Activated naive CD4-positive, alpha-beta T cell treated with anti-CD3 and anti-CD28 coated beads, Interleukin-2, amount 50 U/mL, for 16 hours (primary cell): ENCODE measurements around the gene FGD3.
A peak's percentile ranks its signal among the peaks of the same experiment; 100 is the strongest.
"Not testable (repeated sequence)": the region's sequence is repeated elsewhere in the genome, so short reads cannot be mapped to it uniquely, and the experiment has no call there.

ENCODE experiments used
- DNase-seq: peaks from one replicate; pipeline ENCODE4 v3.0.0-alpha.2; 2020

The FGD3 gene, protein sequence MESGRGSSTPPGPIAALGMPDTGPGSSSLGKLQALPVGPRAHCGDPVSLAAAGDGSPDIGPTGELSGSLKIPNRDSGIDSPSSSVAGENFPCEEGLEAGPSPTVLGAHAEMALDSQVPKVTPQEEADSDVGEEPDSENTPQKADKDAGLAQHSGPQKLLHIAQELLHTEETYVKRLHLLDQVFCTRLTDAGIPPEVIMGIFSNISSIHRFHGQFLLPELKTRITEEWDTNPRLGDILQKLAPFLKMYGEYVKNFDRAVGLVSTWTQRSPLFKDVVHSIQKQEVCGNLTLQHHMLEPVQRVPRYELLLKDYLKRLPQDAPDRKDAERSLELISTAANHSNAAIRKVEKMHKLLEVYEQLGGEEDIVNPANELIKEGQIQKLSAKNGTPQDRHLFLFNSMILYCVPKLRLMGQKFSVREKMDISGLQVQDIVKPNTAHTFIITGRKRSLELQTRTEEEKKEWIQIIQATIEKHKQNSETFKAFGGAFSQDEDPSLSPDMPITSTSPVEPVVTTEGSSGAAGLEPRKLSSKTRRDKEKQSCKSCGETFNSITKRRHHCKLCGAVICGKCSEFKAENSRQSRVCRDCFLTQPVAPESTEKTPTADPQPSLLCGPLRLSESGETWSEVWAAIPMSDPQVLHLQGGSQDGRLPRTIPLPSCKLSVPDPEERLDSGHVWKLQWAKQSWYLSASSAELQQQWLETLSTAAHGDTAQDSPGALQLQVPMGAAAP

DNA sequence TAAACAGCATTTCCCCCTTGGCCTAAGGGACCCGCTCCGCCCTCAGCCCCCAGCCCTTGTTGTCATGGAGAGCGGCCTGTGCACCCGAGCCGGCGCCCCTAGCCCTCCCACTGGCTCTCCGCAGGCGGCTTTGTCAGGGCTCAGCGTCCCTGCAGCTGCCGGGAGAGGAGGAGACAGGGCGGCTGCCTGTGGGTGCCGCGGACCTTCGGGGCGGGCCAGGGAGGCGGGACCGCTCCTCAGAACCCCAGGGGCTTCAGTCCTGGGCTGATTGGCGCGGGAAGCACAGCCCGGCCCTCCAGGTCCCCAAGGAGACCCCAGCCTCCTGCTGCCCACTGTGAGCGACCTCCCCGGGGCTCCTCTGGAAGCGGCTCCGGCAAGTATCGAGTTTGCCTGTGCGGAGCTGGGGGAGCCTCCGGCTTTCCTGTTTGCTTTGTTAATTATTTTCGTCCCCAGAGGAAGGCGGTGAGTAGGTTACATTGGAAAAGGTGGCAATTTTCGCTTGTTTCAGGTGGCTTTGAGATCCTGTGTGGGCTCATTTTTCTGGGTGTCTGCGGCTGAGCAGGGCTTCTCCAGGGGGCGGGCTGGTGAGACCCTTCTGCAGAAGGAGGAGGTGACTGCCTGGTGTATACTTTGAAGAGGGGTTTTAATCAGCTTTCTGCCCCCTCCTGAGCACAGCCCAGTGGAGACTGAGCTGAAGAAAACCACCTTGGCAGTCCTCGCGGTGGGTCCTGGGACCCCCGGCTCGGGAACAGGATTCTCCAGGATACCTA, at the start of gene FGD3:
Gene FGD3 (plus strand): TSS at position 256 of the 770 bp plus-strand sequence. CDS start 28,734 bp downstream, outside the sequence.
- peak; percentile 55 for DNase-seq

DNA sequence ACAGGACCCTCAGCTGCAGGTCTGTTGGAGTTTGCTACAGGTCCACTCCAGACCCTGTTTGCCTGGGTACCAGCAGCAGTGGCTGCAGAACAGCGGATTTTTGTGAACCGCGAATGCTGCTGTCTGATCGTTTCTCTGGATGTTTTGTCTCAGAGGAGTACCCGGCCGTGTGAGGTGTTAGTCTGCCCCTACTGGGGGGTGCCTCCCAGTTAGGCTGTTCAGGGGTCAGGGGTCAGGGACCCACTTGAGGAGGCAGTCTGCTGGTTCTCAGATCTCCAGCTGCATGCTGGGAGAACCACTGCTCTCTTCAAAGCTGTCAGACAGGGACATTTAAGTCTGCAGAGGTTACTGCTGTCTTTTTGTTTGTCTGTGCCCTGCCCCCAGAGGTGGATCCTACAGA, 42.2 kb upstream of the FGD3 start:
- not testable (repeated sequence) for DNase-seq

DNA sequence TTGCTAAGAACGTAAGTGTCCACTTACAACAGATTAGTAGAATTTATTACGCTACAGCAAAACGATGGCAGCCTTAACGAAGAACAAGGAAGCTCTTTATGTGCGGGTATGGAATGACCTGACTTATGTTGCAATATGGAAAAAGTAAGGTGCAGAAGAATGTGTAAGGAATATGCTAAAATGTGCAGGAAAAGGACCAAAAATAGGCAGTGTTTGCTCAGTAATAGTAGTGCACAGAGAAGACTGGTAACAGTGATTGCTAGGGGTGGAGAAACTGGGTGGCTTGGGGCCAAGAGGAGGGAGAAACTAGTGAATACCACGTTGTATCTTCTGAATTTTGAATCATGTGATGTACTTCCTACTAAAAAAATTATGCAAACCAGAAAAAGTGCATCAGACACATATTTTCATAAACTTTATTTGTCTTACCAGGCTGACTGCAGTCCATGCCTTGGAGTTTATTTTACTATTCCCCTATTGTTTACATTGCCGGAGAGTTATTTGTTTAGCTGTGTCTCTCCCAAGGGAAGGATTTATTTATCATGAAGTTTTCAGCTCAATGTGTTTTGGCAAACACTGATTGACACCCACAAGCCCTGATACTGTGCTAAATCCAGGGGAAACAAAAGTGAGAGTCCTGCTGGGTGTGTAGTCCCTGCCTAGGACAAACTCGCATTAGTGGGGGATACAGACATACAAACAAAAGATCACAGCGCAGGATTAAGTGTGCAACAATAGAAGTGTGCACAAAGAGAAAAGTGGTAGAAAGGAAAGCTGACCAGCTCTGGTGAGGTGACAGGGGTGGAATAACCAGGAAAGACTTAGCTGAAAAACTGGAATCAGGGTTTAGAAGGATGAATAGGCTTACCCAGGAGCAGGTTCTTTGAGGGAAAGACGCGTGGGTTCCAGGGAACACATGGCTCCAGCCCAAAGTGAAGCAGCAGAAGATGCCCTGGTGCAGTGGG, 35.5 kb upstream of the FGD3 start:
- no peak for DNase-seq

DNA sequence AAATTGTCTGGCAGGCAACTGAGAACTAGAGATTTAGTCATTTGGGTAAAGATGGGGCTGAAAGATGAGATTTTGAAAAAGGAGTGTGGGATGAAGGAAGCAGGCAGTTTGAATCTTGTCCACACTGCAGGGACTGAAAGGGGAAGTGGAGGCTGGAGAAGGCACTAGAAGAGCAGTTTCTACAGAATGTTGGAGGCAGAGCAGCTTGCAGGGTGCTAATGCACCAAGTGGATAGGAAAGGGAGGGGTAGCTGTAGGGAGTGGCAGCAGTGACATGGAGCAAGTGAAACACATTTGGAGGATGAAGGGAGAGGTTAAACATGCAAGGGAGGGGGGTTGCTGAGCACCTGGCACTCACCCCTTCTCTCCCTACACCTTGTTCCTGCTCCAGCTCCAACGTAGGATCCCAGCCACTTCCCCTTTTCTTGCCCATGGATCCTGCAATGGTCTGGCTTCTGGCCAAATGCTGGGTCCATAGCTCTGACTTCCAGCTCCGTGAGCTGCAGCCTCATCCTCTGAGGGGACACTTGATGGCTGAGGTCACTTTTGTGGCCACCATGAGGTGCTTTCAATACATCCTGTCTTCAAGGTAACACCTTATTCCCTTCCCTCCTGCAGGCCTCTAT, 30.0 kb upstream of the FGD3 start:
- DNase-seq = no peak

DNA sequence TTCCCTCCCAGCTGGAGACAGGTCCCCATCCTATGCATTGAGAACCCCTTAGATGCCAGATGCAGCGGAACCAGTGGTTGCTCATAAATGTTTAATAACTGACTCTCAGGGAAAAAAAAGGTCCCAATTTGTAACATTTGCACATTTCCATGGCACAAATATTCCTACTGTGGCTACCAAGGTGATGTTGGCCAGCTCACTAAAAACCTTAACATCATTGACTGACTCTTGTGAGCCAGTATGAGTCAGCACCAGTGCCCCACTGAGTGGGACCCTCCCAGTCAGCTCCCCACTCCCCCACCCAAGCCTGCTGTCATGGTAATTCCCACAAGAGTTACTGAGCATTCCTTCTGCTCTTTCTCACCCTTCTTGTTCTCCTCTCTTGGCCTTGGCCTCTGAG, 26.9 kb upstream of the FGD3 start:
- DNase-seq = no peak

DNA sequence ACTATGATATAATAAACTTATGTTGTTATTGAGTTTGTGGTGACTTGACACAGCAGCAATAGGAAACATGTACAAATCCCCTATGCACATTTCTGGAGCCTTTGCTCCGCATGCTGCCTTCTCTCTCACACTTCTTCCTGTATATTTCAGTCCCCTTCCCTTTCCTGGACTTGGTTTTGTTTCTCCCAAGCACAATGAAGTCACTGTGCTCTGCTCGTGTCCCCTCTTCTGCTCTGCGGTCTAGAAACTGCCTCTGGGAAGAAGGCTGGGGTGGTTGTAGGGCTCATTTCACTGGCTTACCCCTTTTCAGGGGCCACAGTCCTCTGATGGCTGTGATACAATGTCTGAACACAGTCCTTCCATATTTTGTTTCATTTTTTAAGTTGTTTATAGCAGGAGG, 15.7 kb upstream of the FGD3 start:
- DNase-seq = no peak

DNA sequence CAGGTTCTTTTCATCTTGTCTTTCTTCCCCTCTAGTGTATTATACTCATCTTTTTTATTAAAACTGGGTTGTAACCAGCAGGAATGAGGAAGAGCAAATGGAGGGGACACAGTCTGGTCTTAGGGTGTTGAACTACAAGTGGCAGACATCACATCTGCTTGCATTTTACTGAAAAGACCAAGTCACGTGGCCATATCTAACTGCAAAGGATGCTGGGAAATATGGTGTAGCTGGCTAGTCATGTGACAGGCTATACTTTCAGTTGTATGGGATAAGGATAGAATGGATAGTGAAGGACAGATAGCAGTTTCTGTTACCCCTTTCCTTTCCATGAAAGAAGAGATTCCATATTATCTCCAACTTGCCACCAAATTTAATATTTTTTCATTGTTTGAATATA, 13.0 kb upstream of the FGD3 start:
- no peak for DNase-seq

DNA sequence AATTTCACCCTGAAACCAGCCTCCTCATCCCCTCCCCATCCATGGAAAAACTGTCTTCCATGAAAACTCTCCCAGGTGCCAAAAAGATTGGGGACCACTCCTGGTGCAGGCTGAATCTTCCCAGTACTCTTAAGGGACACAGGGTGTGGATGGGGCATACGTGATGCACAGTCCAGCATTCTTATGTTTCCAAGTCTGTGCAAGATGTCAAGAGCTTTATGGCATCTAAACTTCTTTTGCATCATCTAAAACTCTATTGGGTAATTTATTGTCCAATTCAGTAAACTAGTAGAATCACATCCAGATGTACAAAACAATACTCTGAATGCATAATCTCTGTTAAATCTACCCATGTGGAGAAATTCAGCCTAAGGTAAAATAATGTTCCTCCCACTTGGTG, 9.3 kb upstream of the FGD3 start:
- no peak for DNase-seq

DNA sequence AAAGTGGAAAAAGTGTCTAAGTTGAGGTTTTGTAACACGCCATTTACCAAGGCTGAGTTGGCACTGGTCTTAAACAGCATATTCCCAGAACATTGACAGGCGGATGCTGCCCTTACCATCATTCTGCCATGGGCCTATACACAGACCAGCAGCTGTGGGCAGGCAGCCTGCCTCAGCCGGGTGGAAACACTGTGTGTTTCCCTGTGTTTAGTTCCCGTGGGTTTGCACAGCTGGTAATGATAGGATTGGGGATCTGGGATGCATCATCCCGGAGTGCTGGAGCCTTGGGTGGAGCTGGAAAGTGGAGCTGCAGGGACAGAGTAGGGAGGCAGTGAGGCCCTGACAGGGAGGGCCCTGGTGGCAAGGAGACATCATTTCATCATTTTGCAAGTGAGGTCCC, 5.5 kb upstream of the FGD3 start:
- no peak for DNase-seq

DNA sequence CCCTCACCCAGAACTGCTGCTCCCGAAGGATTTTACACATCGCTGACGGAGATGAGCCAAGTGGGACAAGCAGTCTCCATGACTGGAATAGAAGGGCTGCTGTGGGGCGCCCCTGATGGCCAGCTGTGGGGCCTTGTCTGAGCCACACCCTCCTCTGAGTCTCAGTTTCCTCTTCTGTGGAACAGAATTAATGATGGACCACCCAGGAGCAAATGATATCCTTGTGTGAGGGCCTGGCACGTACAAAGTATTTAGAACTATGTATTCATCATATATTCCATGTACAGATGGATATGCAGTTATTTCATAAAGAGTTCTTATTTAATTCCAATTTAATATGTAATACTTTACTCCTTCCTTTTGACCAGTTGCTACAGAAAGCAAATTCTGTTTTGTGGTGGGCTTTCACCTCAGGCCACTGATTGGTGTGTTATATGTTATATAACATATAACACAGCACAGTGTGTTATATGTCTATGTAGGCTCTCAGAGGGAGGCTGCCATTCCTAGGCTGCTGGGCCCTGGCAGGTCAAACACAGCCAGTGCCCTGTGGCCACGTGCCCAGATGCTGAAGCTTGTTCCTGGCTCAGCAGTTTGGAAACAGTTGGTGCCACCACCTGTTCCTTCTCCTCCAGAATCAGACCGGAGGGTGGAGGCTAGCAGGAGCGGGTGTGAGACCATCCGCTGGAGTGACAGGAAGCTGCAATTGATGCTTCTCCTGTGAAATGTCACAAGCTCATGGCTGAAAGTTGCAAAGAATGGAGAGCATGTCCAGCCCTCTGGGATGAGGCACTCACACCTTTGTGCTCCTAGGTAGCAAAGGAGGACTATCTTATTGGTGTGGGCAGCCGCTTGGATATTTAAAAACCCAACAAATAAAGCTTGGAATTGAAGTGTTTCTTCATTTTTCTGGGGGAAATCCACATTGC, 4.4 kb upstream of the FGD3 start:
- no peak for DNase-seq

DNA sequence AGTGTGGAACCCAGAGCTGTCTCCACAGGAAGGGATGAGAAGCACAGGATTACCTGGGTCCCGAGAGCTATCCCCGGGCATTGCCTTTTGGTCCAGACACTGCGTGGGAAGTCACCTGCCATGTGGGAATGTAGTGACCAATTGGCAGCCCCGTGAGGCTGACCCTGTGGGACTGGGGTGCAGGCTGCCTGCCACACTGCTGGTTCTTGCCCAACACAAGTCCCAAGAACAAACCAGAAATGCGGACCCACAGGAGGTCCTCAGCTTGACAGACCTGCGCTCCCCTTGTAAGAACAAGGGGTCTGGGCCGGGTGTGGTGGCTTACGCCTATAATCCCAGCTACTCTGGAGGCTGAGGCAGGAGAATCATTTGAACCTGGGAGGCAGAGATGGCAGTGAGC, 2.4 kb upstream of the FGD3 start:
- DNase-seq = no peak

DNA sequence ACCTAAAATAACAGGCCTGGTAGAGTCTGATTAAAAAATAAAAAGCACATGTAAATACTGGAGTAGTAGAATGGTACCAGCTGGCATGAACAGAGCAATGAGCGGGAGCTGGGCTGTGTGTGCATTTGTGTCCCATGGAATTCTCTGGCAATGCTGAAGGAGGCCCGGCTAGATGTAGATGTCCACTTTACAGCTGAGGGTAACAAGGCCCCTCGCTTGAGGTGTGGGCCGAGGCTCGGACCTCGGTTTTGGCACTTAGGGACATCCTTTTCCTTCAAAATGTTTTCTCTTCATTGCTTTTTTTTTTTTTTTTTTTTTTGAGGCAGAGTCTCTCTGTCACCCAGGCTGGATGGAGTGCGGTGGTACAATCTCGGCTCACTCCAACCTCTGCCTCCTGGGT, 1.5 kb upstream of the FGD3 start:
- DNase-seq = no peak

DNA sequence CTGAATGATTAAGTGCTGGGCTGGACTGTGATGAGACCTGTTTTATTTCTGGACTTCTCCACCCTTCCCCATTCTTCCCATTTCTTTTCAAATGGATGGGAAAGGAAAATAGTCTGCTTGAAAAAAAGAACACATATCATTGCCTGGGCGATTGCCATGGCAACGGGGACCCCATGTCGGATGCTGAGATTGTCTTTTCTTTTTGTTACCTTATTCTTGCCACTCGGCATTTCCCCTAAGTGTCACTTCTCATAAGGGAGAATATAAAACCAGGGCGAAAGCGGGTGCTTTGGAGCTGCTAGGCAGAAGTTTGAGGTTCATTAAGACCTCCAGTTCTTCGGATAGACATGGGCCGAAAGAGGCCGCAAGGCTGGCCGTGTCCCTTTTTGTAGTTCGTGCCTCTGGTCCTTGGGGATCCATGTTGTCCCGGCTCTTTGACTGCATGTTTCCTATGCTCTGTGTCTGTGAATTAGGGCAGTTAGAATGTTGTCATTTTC, 763 bp downstream of the FGD3 start:
- no peak for DNase-seq

DNA sequence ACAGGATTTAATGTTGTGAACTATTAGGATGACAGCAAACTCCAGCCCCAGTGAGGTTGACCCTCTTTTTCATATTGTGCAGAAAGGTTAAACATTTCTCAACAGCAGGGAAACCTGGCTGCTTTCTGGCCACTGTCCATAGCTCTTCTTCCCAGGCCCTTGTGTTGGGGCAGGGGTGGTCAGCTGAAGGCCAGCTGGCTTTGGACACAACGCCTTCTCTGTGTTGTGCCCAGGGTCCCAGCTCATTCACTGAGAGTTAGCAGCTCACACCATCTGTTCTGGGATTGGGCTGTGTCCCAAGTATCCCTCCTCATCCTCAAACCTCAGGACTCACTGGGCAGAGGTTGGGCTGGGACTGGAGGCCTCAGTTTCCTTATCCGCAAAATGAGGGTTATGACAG, 1.3 kb downstream of the FGD3 start:
- DNase-seq = no peak

DNA sequence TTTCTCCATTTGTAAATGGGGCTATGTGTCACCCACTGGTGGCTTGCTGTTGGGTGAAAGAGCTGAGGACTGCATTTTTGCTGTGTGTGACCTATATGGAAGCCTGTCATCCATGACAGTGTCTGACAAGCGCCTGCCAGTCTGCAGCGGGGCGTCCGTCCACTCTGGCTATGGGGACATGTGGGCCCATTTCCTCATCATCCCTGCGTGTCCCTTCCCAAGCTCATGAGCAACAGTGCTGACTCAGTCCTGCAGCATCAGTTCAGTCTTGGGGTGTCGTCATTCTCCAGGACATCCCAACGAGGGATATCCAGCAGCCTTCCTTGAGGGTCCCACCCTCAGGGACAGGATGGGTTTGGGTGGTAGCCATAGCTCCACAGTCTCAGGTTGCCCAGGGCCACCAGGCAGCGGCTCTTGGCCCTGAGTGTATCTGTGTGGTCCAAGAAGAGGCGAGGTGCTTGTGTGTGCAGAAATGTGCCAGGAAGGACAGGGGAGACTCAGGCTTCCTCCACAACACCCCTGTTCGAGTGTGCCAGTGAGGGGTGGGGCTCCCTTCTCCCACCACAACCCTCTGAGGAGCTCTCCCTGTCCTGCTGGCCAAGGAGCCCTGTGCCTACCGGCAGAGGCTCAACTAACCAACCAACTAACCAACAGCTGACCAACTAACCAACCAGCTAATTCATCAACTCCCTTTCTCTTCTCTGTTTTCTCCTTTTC, 2.1 kb downstream of the FGD3 start:
- DNase-seq = no peak

DNA sequence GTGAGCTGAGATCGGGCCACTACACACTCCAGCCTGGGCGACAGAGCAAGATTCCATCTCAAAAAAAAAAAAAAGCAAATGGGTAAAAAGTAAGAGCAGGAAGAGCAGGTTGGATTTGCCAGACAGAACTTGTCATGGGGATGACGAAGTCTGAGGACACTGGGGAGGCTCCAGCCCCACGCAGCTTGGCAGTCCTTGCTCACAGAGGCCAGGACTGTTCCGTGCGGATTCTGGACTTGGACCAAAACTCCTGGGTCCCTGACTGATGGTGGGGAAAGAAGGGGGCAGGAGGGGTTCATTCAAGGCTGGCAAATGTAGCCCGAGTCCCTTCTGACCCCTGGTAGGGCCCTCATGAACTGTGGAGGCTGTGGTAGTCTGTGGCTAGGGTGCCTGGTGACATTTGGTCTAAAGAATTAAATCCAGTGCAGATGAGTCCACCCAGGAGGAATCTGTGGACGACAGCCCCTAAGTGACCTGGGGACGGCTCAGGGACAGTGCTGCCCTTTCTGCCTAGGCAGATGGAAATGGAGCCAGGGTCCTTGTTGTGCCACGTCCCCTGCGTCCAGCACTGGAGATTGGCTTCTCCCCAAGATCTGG, 3.1 kb downstream of the FGD3 start:
- DNase-seq = no peak

DNA sequence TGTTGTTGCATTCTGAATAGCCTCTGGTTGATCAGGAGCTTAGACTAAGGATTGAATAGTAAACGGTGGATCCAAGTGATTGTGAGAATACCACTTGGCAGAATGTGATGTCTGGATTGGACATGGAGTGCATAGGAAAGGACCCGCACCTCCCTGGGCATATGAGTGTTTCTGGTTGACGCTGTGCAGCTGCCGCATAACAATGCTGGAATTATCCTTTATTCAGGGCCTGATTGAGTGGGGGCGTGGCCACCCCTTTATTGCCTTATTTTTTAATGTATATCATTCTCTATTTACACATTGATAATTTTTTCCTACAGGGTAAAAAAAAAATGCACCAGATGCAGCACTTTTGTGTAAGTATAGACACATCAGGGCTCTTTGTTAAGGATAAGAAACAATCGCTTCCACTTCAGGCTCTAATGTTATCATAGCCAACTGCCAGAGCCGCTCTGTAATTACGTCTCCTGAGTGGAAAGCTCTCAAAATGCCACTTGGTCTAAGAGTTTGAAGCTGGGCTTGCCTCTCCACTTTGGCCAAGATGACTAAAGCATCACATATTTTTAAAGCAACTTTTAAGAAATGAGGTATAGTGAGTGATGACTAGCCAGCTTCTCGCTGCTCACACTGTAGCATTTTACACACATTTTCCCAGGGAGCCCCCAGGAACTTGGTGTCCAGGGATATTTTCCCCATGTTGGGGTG, 5.7 kb downstream of the FGD3 start:
- DNase-seq = no peak

DNA sequence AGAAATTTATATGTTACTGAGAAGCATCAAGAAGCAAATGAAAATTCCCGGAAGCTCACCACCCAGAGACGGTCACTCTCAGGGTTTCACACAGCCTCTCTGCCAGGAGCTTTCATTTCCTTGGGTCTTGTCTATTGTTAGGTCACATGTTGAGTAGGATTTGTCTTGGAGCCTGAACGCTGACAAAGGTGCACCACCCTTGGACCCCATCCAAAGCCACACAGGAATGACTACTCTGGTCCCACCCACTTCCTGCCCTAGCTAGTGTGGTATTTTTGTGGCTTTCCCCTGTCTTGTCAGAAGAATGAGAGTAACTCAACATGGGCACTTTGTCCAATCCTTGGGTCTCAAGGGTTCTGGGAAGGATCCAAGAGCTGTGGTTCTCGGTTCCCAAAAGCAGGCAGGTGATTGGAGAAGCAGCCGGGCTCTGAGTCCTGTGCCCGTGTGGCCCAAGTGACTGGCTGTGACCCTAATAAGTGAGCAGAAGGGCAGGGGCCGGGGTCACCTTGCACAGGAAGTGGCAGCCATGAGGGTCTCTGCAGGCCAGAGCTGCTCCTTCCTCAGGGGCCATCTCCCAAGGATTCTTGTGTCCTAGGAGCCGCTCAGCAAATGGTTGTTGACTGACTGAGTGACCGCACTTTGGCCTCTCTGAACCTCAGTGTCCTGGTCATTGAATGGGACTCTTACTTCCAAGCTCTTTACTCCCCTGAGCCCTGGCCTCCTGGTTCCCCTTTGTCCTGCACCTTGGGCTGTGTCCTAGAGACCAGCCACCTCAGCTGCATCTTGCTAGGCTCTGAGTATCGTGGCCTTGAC, 6.9 kb downstream of the FGD3 start:
- peak; percentile 69 for DNase-seq
